Esophagus squamous epithelium (tissue), 5 donors: ENCODE data around the gene MPO. TPM values are rescaled to one million over a fixed set of nuclear protein-coding genes. Genes with fewer than 3 reads are reported as not detected.
A peak's percentile ranks its signal among the peaks of the same experiment; 100 is the strongest.

ENCODE experiments used
- DNase-seq: peaks from one replicate; lab custom pipeline; 2025; lab: John Stamatoyannopoulos, UW
- H3K27ac ChIP-seq, 4 donors: fragments of 200-600 bp; sonication (generic); one replicate each; pipeline ENCODE4 v1.5.1; 2016 to 2019; ENCODE audit warnings: mild to moderate bottlenecking in 1 of 4
- H3K27me3 ChIP-seq, 4 donors: fragments of 200-600 bp; sonication (generic); 1 replicate in 3 of 4; 2 replicates in 1 of 4; pipeline versions ENCODE4 v1.5.1 to v1.6.0; 2017 to 2021; ENCODE audit warnings: antibody characterized with exemption in 1 of 4
- H3K36me3 ChIP-seq, 3 donors: fragments of 200-600 bp; sonication (generic); one replicate each; pipeline ENCODE4 v1.5.1; 2016 to 2019
- H3K4me1 ChIP-seq, 3 donors: fragments of 200-600 bp; sonication (generic); one replicate each; pipeline ENCODE4 v1.5.1; 2017 to 2019
- H3K4me3 ChIP-seq, 4 donors: fragments of 200-600 bp; sonication (generic); 1 replicate in 3 of 4; 2 replicates in 1 of 4; pipeline ENCODE4 v1.5.1; 2016 to 2019; ENCODE audit warnings: mild to moderate bottlenecking in 2 of 4, moderate library complexity in 1 of 4
- H3K9me3 ChIP-seq, 3 donors: fragments of 200-600 bp; sonication (generic); one replicate each; pipeline ENCODE4 v1.5.1; 2016 to 2019
- POLR2A ChIP-seq, 4 donors: fragments of 450-650 bp; IDR thresholded peaks; one replicate each; pipeline ENCODE4 v1.6.1; 2017; ENCODE audit warnings: antibody characterized with exemption in 4 of 4, mild to moderate bottlenecking in 4 of 4, moderate library complexity in 3 of 4
- WGBS, 2 donors: methylation state at CpG; one replicate each; pipeline ENCODE4 v1.1.5; 2018; 5-methylcytosine and 5-hydroxymethylcytosine counted together
- intact Hi-C: fragments of 100-400 bp; cut with DNase I; formaldehyde crosslinking; loops from one replicate; pipeline ENCODE4 v1.15.0; 2022
- total RNA-seq, 4 donors: library from RNA; depleted of rRNA; stranded (reverse); fragments of >200 nt; gene quantifications; one replicate each; pipeline ENCODE4 v1.1.0, GENCODE V29; 2016
- TF ChIP-seq, protein P1 (sequence below), 6 experiments: fragments of 450-650 bp in 4 of 6; fragments of 200-600 bp in 2 of 6; sonication (generic) in 2 of 6; IDR thresholded peaks; one replicate each; pipeline ENCODE4 v1.5.1; 2016 to 2019; ENCODE audit warnings: antibody characterized with exemption in 6 of 6, mild to moderate bottlenecking in 4 of 6, moderate library complexity in 4 of 6
- donor health status: DM: yes; HTN: yes; CAD: no.

The MPO gene
- total RNA-seq, 4 donors from 2014 or later, result not detected

DNA sequence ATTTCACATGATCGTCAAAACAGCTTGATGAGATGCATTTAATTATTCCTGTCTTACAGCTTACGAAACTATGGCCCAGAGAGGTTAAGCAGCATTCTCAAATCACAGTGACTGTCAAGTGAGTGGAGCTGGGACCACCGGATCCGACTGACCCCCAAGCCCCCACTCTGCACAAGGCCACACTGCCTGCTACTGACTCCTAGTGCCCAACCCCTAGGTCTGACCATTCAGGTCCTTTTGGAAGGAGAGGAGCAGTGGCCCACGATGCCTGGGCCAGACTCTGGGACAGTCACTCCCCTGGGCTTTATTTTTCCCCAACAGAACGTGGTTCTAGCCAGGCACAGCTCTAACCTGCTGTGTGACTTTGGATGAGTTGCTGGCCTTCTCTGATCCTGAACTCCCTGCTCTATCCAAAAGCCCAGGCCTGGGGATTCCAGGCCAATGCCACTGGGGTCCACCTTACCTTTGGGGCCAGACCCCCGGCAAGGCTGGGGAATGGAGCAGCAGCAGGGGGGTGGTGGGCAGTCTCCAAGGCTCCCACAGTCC is 38.0 kb upstream of the MPO start:
- Histone ChIP-seq H3K27me3 (no peaks in the 10 kb centered on the region), H3K9me3 (no peaks in the 10 kb centered on the region), H3K36me3 (no peaks in the 10 kb centered on the region), H3K4me1 (peaks cover 0 to 14% (median 0%) of the 10 kb centered on the region in 3 donors), H3K4me3 (no peak overlapping the region), H3K27ac (no peak overlapping the region)
- no peak for DNase-seq
- TF ChIP-seq, protein P1, sequence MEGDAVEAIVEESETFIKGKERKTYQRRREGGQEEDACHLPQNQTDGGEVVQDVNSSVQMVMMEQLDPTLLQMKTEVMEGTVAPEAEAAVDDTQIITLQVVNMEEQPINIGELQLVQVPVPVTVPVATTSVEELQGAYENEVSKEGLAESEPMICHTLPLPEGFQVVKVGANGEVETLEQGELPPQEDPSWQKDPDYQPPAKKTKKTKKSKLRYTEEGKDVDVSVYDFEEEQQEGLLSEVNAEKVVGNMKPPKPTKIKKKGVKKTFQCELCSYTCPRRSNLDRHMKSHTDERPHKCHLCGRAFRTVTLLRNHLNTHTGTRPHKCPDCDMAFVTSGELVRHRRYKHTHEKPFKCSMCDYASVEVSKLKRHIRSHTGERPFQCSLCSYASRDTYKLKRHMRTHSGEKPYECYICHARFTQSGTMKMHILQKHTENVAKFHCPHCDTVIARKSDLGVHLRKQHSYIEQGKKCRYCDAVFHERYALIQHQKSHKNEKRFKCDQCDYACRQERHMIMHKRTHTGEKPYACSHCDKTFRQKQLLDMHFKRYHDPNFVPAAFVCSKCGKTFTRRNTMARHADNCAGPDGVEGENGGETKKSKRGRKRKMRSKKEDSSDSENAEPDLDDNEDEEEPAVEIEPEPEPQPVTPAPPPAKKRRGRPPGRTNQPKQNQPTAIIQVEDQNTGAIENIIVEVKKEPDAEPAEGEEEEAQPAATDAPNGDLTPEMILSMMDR (IDR thresholded peaks at IDR 0.05), result no peak
- TF ChIP-seq POLR2A (IDR thresholded peaks at IDR 0.05), result no peak
- intact Hi-C loops, result loop anchor here (5.0 kb wide), 1 partner anchor 129 kb away; no protein-coding TSS in a partner anchor
- WGBS, 2 donors, result 72 to 88% methylated on average over 4 of the region's 7 CpGs

DNA sequence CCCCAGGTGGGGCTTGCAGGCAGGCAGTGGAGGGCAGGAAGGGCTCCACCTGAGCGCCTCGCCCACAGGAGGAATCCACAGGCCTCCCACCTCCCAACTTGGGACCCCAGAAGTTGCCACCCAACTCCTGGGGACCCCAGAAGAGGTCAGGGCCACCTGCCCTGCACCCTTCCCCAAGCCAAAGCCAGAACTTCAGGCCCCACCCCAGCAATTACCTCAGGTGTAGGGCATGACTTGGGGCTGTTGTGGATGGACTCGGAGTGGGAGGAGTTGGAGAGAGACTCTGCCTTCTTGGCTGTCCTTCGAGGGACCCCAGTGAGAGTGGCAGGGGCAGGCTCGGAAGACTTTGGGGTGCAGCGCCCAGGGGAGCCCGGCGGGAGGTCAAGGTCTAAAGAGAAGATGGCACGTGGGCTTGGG is 37.3 kb upstream of the MPO start:
- intact Hi-C loops, result loop anchor here (5.0 kb wide), 1 partner anchor 129 kb away; no protein-coding TSS in a partner anchor
- Histone ChIP-seq H3K9me3 (no peaks in the 10 kb centered on the region), H3K36me3 (no peaks in the 10 kb centered on the region), H3K27me3 (no peaks in the 10 kb centered on the region), H3K4me3 (no peak overlapping the region), H3K27ac (no peak overlapping the region), H3K4me1 (peaks cover 0 to 8% (median 0%) of the 10 kb centered on the region in 3 donors)
- DNase-seq, result no peak
- WGBS, 2 donors, result 93 to 95% methylated on average over 5 to 7 of the region's 9 CpGs
- TF ChIP-seq POLR2A (IDR thresholded peaks at IDR 0.05), result no peak
- TF ChIP-seq, protein P1 (IDR thresholded peaks at IDR 0.05), result no peak

DNA sequence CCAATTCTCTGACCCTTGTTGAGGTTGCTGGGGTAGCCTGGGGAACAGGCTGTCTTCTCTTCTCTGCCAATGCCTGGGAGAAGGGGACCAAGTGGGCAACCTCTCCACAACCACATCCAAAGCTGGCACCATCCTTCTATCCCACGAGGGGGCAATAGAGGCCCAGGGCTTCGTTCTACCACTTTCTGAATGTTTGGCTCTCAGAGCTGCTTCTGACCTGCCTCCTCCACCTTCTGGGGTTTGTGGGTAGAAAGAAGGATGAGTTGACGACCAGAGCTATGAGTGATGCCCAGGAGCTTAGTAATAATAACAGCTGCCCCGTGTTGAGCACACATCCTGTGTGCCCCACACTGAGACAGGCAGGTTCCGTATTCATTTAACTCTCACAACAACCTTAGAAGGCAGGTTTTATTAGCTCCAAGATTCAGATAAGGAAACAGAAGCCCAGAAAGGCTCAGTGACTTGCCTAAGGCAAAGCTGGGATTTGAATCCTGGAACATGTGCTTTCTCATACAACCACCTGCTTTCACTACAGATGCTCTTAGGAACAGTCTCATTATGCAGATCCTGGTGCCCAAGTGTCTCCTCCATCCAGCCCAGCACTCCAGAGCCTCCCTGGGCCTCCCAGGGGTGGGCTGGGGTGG is 36.8 kb upstream of the MPO start:
- WGBS, 2 donors, result 14 to 40% methylated on average over 2 to 5 of the region's 5 CpGs
- TF ChIP-seq, protein P1 (IDR thresholded peaks at IDR 0.05), result peak; percentile 52 to 82 (median 72)
- TF ChIP-seq POLR2A (IDR thresholded peaks at IDR 0.05), result no peak
- peaks cover 0 to 5% (median 0%) of the 10 kb centered on the region in 3 donors for H3K4me1 ChIP-seq
- no peaks in the 10 kb centered on the region for H3K9me3 ChIP-seq
- no peak overlapping the region for H3K27ac ChIP-seq
- no peaks in the 10 kb centered on the region for H3K27me3 ChIP-seq
- H3K36me3 ChIP-seq, result no peaks in the 10 kb centered on the region
- H3K4me3 ChIP-seq, result no peak overlapping the region
- DNase-seq, result no peak
- intact Hi-C loops, result loop anchor here (5.0 kb wide), 1 partner anchor 130 kb away; no protein-coding TSS in a partner anchor

DNA sequence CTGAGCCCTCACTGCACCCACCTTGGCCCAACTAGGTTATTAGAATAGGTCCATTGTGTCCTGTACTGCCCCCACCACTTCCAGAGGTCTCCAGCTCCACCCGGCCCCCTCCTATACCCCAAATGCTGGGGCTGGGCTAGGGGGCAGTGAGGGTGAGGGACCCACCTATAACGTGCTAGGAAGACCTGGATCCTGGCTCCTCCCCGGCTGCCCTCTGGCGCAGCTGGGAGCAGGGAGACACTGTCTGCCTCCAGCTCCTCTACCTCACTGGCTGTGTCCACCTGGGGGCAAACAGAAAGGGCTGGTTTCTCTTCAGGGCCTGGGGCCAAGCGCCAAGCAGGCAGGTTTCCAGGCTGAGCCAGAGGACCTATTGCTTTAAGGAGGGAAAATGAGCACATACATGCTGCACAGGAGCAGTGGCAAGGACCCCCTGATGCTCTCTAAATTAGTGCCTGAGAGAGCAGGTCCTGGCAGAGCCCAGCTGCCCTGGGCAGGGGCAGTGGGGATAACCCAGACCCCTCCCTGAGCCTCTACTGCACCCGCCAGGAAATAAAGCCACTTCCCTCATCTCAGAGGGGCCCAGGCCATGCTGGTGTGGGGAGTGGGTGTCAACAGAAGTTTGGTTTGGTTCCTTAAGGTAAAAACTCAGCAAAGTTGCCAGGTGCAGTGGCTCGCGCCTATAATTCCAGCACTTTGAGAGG is 35.7 kb upstream of the MPO start:
- peaks cover 0 to 5% (median 0%) of the 10 kb centered on the region in 3 donors for H3K4me1 ChIP-seq
- no peaks in the 10 kb centered on the region for H3K27me3 ChIP-seq
- DNase-seq, result no peak
- TF ChIP-seq, protein P1 (IDR thresholded peaks at IDR 0.05), result no peak
- TF ChIP-seq POLR2A (IDR thresholded peaks at IDR 0.05), result no peak
- no peak overlapping the region for H3K4me3 ChIP-seq
- 83 to 93% methylated on average over 3 to 5 of the region's 8 CpGs for WGBS, 2 donors
- no peaks in the 10 kb centered on the region for H3K36me3 ChIP-seq
- H3K9me3 ChIP-seq, result no peaks in the 10 kb centered on the region
- intact Hi-C loops, result loop anchor here (5.0 kb wide), 1 partner anchor 131 kb away; no protein-coding TSS in a partner anchor
- no peak overlapping the region for H3K27ac ChIP-seq
